Testis (tissue), 3 donors: ENCODE data around the gene ARL13A. TPM values are rescaled to one million over a fixed set of nuclear protein-coding genes. Genes with fewer than 3 reads are reported as not detected.

ENCODE experiments used
- DNase-seq: peaks from one replicate; pipeline ENCODE4 v3.0.0-alpha.2; 2019
- H3K27ac ChIP-seq, 2 donors: fragments of 200-600 bp; sonication (generic); one replicate each; pipeline ENCODE4 v1.5.1; 2019
- H3K27me3 ChIP-seq: fragments of 200-600 bp; sonication (generic); one replicate; pipeline ENCODE4 v1.5.1; 2019
- H3K36me3 ChIP-seq: fragments of 200-600 bp; sonication (generic); one replicate; pipeline ENCODE4 v1.5.1; 2017; ENCODE audit warnings: low read depth; ENCODE audit errors: missing control alignments
- H3K4me1 ChIP-seq: fragments of 200-600 bp; sonication (generic); one replicate; pipeline ENCODE4 v1.5.1; 2019
- H3K4me3 ChIP-seq, 2 donors: fragments of 200-600 bp; sonication (generic); one replicate each; pipeline ENCODE4 v1.5.1; 2017 to 2019
- H3K9me3 ChIP-seq: fragments of 200-600 bp; sonication (generic); one replicate; pipeline ENCODE4 v1.5.1; 2017
- POLR2A ChIP-seq: fragments of 450-650 bp; IDR thresholded peaks from one replicate; pipeline ENCODE4 v1.6.1; 2017; ENCODE audit warnings: antibody characterized with exemption, mild to moderate bottlenecking, moderate library complexity
- WGBS, 2 donors: methylation state at CpG; one replicate each; pipeline ENCODE4 v1.1.5; 2018; 5-methylcytosine and 5-hydroxymethylcytosine counted together
- intact Hi-C: fragments of 100-400 bp; cut with DNase I; formaldehyde crosslinking; loops from one replicate; pipeline ENCODE4 v1.15.1; 2023; ENCODE audit warnings: low total_unique reads
- polyA plus RNA-seq: library from polyadenylated mRNA; stranded (reverse); fragments of 350-450 nt; fragmentation: Illumina TruSeq; extraction: RNeasy Lipid Tissue Mini Kit (QIAGEN cat#74804); gene quantifications from one replicate; pipeline ENCODE4 v1.2.3, GENCODE V29; 2014; ENCODE audit warnings: low read depth, low replicate concordance; ENCODE audit not compliant: insufficient read depth
- total RNA-seq, 2 donors: library from RNA; depleted of rRNA; stranded (reverse); fragments of >200 nt; gene quantifications; one replicate each; pipeline ENCODE4 v1.2.3, GENCODE V29; 2016
- TF ChIP-seq, protein P1 (sequence below), 3 experiments: fragments of 450-650 bp in 2 of 3; fragments of 200-600 bp in 1 of 3; sonication (generic) in 1 of 3; IDR thresholded peaks; one replicate each; pipeline ENCODE4 v1.5.1; 2016 to 2019; ENCODE audit warnings: antibody characterized with exemption in 3 of 3, mild to moderate bottlenecking in 2 of 3, moderate library complexity in 1 of 3

Gene ARL13A
- total and polyA plus RNA-seq, 3 donors from 2014 or later = 4.5 to 13.2 (median 7.3) TPM

GRCh38 chrX:100984818-100985217, 15.3 kb downstream of the ARL13A start:
- Histone ChIP-seq H3K4me1 (no peaks in the 10 kb centered on the region), H3K27me3 (no peaks in the 10 kb centered on the region), H3K9me3 (no peaks in the 10 kb centered on the region), H3K4me3 (no peak overlapping the region), H3K27ac (no peak overlapping the region), H3K36me3 (no peaks in the 10 kb centered on the region)
- intact Hi-C loops = no loop called here
- no peak for TF ChIP-seq POLR2A
- TF ChIP-seq, protein P1, sequence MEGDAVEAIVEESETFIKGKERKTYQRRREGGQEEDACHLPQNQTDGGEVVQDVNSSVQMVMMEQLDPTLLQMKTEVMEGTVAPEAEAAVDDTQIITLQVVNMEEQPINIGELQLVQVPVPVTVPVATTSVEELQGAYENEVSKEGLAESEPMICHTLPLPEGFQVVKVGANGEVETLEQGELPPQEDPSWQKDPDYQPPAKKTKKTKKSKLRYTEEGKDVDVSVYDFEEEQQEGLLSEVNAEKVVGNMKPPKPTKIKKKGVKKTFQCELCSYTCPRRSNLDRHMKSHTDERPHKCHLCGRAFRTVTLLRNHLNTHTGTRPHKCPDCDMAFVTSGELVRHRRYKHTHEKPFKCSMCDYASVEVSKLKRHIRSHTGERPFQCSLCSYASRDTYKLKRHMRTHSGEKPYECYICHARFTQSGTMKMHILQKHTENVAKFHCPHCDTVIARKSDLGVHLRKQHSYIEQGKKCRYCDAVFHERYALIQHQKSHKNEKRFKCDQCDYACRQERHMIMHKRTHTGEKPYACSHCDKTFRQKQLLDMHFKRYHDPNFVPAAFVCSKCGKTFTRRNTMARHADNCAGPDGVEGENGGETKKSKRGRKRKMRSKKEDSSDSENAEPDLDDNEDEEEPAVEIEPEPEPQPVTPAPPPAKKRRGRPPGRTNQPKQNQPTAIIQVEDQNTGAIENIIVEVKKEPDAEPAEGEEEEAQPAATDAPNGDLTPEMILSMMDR (IDR thresholded peaks at IDR 0.05) = no peak
- no peak for DNase-seq

GRCh38 chrX:100990139-100990538, 20.6 kb downstream of the ARL13A start:
- no peak overlapping the region for H3K4me3 ChIP-seq
- H3K9me3 ChIP-seq = no peaks in the 10 kb centered on the region
- H3K27ac ChIP-seq = no peak overlapping the region
- DNase-seq = no peak
- no peaks in the 10 kb centered on the region for H3K27me3 ChIP-seq
- H3K36me3 ChIP-seq = no peaks in the 10 kb centered on the region
- no peaks in the 10 kb centered on the region for H3K4me1 ChIP-seq
- WGBS, 2 donors = 75 to 85% methylated on average over 2 of the region's 2 CpGs
- intact Hi-C loops = no loop called here
- TF ChIP-seq, protein P1 (IDR thresholded peaks at IDR 0.05) = no peak
- no peak for TF ChIP-seq POLR2A

DNA sequence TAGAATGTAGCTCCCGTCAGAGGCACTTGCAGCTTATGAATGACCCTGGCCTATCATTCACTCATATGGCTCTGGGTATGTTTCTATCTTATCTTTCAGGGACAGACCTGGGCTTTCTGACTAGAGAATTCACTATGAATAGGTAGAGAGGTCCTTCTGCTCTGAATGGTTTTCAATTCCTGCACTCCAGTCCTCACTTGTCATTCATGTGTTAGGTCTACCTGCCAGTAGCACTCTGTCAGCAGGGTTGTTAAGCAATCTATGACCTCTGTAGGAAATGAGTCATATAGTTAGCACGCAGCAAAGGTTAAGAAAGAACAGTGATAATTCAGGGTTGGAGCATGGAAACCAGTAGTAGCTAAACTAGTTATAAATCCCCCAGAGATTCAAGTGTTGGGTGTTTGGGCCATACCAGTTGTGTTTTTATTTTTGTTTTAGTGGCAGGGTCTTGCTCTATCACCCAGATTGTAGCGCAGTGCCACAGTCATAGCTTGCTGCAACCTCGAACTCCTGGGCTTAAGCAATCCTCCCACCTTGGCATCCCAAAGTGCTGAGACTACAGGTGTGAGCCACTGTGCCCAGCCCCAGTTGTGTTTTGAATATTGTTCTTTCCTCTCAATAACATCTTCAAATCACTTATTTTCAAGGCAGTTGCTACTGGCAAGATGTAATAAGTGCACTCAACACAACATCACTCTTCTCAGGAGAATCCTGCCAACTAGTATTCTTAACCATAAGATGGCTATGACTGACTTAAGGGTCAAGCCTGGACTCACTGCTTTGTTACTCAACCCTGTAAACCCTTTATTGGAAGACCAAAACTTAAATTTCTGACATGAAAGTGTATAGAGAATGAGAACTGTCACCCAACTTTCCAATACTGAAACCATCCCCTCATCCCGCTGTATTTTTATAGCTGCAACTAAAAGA, 25.1 kb downstream of the ARL13A start:
- intact Hi-C loops = no loop called here
- DNase-seq = no peak
- 86 to 90% methylated on average over 4 to 5 of the region's 5 CpGs for WGBS, 2 donors
- Histone ChIP-seq H3K9me3 (no peaks in the 10 kb centered on the region), H3K4me1 (no peaks in the 10 kb centered on the region), H3K36me3 (no peaks in the 10 kb centered on the region), H3K4me3 (no peak overlapping the region), H3K27ac (no peak overlapping the region), H3K27me3 (no peaks in the 10 kb centered on the region)
- no peak for TF ChIP-seq POLR2A
- TF ChIP-seq, protein P1 (IDR thresholded peaks at IDR 0.05) = no peak

- TF ChIP-seq, protein P1 (IDR thresholded peaks at IDR 0.05) = no peak
- no peak for TF ChIP-seq POLR2A
- 57 to 96% methylated on average over 1 to 5 of the region's 5 CpGs for WGBS, 2 donors
- no peak for DNase-seq
- H3K4me3 ChIP-seq = no peak overlapping the region
- intact Hi-C loops = no loop called here
- no peak overlapping the region for H3K27ac ChIP-seq
- H3K4me1 ChIP-seq = no peaks in the 10 kb centered on the region
- no peaks in the 10 kb centered on the region for H3K9me3 ChIP-seq
- H3K36me3 ChIP-seq = no peaks in the 10 kb centered on the region
- no peaks in the 10 kb centered on the region for H3K27me3 ChIP-seq
These were observed 26.0 kb downstream of the ARL13A start for GRCh38 chrX:100995469-100995868.

DNA sequence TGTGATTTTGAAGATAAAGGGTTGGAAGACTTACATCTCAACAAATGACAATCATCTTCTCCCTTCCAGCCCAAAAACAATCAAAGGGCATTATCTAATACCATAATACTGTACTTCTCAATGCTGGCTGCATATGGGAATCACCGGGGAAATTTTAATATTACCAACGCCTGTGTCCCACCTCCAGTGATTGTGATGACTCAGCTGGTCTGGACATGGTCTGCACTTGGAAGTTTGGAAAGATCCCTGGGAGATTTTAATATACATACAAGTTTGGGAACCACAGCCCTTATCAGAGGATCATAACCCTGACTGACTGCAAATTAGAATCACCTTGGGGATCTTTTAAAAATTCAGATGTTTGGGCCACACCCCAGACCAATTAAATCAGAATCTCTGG, 29.9 kb downstream of the ARL13A start:
- intact Hi-C loops = no loop called here
- H3K27ac ChIP-seq = no peak overlapping the region
- no peaks in the 10 kb centered on the region for H3K9me3 ChIP-seq
- 71 to 96% methylated on average over 1 to 2 of the region's 2 CpGs for WGBS, 2 donors
- TF ChIP-seq POLR2A = no peak
- TF ChIP-seq, protein P1 (IDR thresholded peaks at IDR 0.05) = no peak
- no peaks in the 10 kb centered on the region for H3K4me1 ChIP-seq
- no peaks in the 10 kb centered on the region for H3K27me3 ChIP-seq
- DNase-seq = no peak
- H3K36me3 ChIP-seq = no peaks in the 10 kb centered on the region
- no peak overlapping the region for H3K4me3 ChIP-seq
